Nephron (organoid): ENCODE data around the gene ITCH.
"Not testable (repeated sequence)": the region's sequence is repeated elsewhere in the genome, so short reads cannot be mapped to it uniquely, and the experiment has no call there.

ENCODE experiments used
- H3K27ac Mint-ChIP-seq, 3 experiments: 2 replicates each; pipeline ENCODE4 v1.8.0; 2020; ENCODE audit warnings: mixed read lengths in 3 of 3, mild to moderate bottlenecking in 2 of 3, moderate library complexity in 1 of 3
- H3K27me3 Mint-ChIP-seq: 2 replicates; pipeline ENCODE4 v1.8.0; 2021; ENCODE audit warnings: low read depth, mild to moderate bottlenecking, moderate library complexity, mixed read lengths
- H3K36me3 Mint-ChIP-seq: 2 replicates; pipeline ENCODE4 v1.8.0; 2020; ENCODE audit warnings: low read depth, mixed read lengths
- H3K4me1 Mint-ChIP-seq: 2 replicates; pipeline ENCODE4 v1.8.0; 2020; ENCODE audit warnings: mixed read lengths
- H3K4me3 Mint-ChIP-seq, 3 experiments: 2 replicates each; pipeline ENCODE4 v1.8.0; 2020; ENCODE audit warnings: mild to moderate bottlenecking in 3 of 3, mixed read lengths in 3 of 3, moderate library complexity in 2 of 3
- H3K9me3 Mint-ChIP-seq: 2 replicates; pipeline ENCODE4 v1.8.0; 2020; ENCODE audit warnings: mixed read lengths
- CTCF ChIP-seq, 3 experiments: fragments of 200-600 bp; sonication (generic); IDR thresholded peaks; one replicate each; pipeline ENCODE4 v1.5.0; 2021; ENCODE audit warnings: antibody characterized with exemption in 3 of 3; ENCODE audit not compliant: unreplicated experiment in 3 of 3

The ITCH gene

GRCh38 chr20:34322267-34323105 lies 40.6 kb upstream of the ITCH start:
- Mint-ChIP-seq H3K27ac (peak overlapping the region in 2 of 3 experiments; percentile 20 to 32), H3K27me3 (no peaks in the 10 kb centered on the region), H3K36me3 (no peaks in the 10 kb centered on the region), H3K4me3 (no peak overlapping the region), H3K4me1 (peaks cover 28% of the 10 kb centered on the region), H3K9me3 (no peaks in the 10 kb centered on the region)
- TF ChIP-seq CTCF (IDR thresholded peaks at IDR 0.05; ENCODE audit: unreplicated experiment in 3 of 3) = no peak

- H3K4me1 Mint-ChIP-seq = peaks cover 28% of the 10 kb centered on the region
- no peak overlapping the region for H3K4me3 Mint-ChIP-seq
- no peaks in the 10 kb centered on the region for H3K36me3 Mint-ChIP-seq
- peak overlapping the region in 2 of 3 experiments; percentile 17 to 63 for H3K27ac Mint-ChIP-seq
- no peaks in the 10 kb centered on the region for H3K9me3 Mint-ChIP-seq
- no peak for TF ChIP-seq CTCF (IDR thresholded peaks at IDR 0.05; ENCODE audit: unreplicated experiment in 3 of 3)
- H3K27me3 Mint-ChIP-seq = no peaks in the 10 kb centered on the region
Measured at GRCh38 chr20:34324541-34324940, 38.5 kb upstream of the ITCH start.

- peaks cover 12% of the 10 kb centered on the region for H3K4me1 Mint-ChIP-seq
- not testable (repeated sequence) for H3K9me3 Mint-ChIP-seq, H3K4me3 Mint-ChIP-seq, H3K27me3 Mint-ChIP-seq, H3K36me3 Mint-ChIP-seq, H3K27ac Mint-ChIP-seq
Measured at GRCh38 chr20:34328207-34328606, 34.9 kb upstream of the ITCH start.

GRCh38 chr20:34328928-34329677 lies 34.0 kb upstream of the ITCH start:
- Mint-ChIP-seq H3K4me1 (peaks cover 6% of the 10 kb centered on the region), H3K9me3 (no peaks in the 10 kb centered on the region), H3K27ac (no peak overlapping the region), H3K27me3 (no peaks in the 10 kb centered on the region), H3K36me3 (no peaks in the 10 kb centered on the region), H3K4me3 (no peak overlapping the region)
- no peak for TF ChIP-seq CTCF (IDR thresholded peaks at IDR 0.05; ENCODE audit: unreplicated experiment in 3 of 3)

- not testable (repeated sequence) for H3K4me1 Mint-ChIP-seq, H3K4me3 Mint-ChIP-seq, H3K36me3 Mint-ChIP-seq, H3K27ac Mint-ChIP-seq, H3K9me3 Mint-ChIP-seq, H3K27me3 Mint-ChIP-seq
Measured at GRCh38 chr20:34330861-34331544, 32.1 kb upstream of the ITCH start.

GRCh38 chr20:34331838-34332237 lies 31.2 kb upstream of the ITCH start:
- H3K9me3 Mint-ChIP-seq = no peaks in the 10 kb centered on the region
- H3K36me3 Mint-ChIP-seq = no peaks in the 10 kb centered on the region
- no peak overlapping the region for H3K4me3 Mint-ChIP-seq
- H3K4me1 Mint-ChIP-seq = peaks cover 4% of the 10 kb centered on the region
- no peak overlapping the region for H3K27ac Mint-ChIP-seq
- no peak for TF ChIP-seq CTCF (IDR thresholded peaks at IDR 0.05; ENCODE audit: unreplicated experiment in 3 of 3)
- no peaks in the 10 kb centered on the region for H3K27me3 Mint-ChIP-seq
